ENCODE results near the gene GNAZ.
"Not testable (repeated sequence)": the region's sequence is repeated elsewhere in the genome, so short reads cannot be mapped to it uniquely, and the experiment has no call there.

GNAZ gene

GRCh38 chr22:23070418-23071229 lies at the start of gene GNAZ:
TSS of gene GNAZ (plus strand) at chr22:23070519. CDS start at chr22:23095696, 25,177 bp downstream.
- DNase-seq (ENCODE audit: low read depth), result peak; percentile 49

GRCh38 chr22:23020659-23021293 lies 49.5 kb upstream of the GNAZ start:
- DNase-seq (ENCODE audit: low read depth), result no peak

- DNase-seq (ENCODE audit: low read depth), result not testable (repeated sequence)
Measured at GRCh38 chr22:23021660-23022353, 48.5 kb upstream of the GNAZ start.

GRCh38 chr22:23023294-23023693 lies 47.0 kb upstream of the GNAZ start:
- DNase-seq (ENCODE audit: low read depth), result no peak

GRCh38 chr22:23026777-23027176 lies 43.5 kb upstream of the GNAZ start:
- no peak for DNase-seq (ENCODE audit: low read depth)

- DNase-seq (ENCODE audit: low read depth), result not testable (repeated sequence)
Measured at GRCh38 chr22:23027849-23028248, 42.5 kb upstream of the GNAZ start.

GRCh38 chr22:23029521-23030228 lies 40.6 kb upstream of the GNAZ start:
- DNase-seq (ENCODE audit: low read depth), result no peak

GRCh38 chr22:23031381-23031780 lies 38.9 kb upstream of the GNAZ start:
- no peak for DNase-seq (ENCODE audit: low read depth)

- DNase-seq (ENCODE audit: low read depth), result no peak
Measured at GRCh38 chr22:23031786-23032185, 38.5 kb upstream of the GNAZ start.

GRCh38 chr22:23032658-23033057 lies 37.7 kb upstream of the GNAZ start:
- no peak for DNase-seq (ENCODE audit: low read depth)

GRCh38 chr22:23033116-23033905 lies 37.0 kb upstream of the GNAZ start:
- no peak for DNase-seq (ENCODE audit: low read depth)

- no peak for DNase-seq (ENCODE audit: low read depth)
Measured at GRCh38 chr22:23034621-23035556, 35.4 kb upstream of the GNAZ start.

- peak; percentile 3 for DNase-seq (ENCODE audit: low read depth)
Measured at GRCh38 chr22:23035557-23036277, 34.6 kb upstream of the GNAZ start.

GRCh38 chr22:23036684-23037428 lies 33.5 kb upstream of the GNAZ start:
- DNase-seq (ENCODE audit: low read depth), result peak; percentile 78

GRCh38 chr22:23037429-23038333 lies 32.6 kb upstream of the GNAZ start:
- no peak for DNase-seq (ENCODE audit: low read depth)

- DNase-seq (ENCODE audit: low read depth), result no peak
Measured at GRCh38 chr22:23038334-23038642, 32.0 kb upstream of the GNAZ start.

- DNase-seq (ENCODE audit: low read depth), result no peak
Measured at GRCh38 chr22:23038902-23039301, 31.4 kb upstream of the GNAZ start.

- DNase-seq (ENCODE audit: low read depth), result peak; percentile 8
Measured at GRCh38 chr22:23042179-23042578, 28.1 kb upstream of the GNAZ start.
